Stimulated activated CD4-positive, alpha-beta T cell treated with anti-CD3 and anti-CD28 coated beads, Interleukin-12 subunit alpha, Interleukin-12 subunit beta, amount 100 ng/mL, for 4 hours (primary cell): ENCODE data around the gene KDF1.
A peak's percentile ranks its signal among the peaks of the same experiment; 100 is the strongest.
"Not testable (repeated sequence)": the region's sequence is repeated elsewhere in the genome, so short reads cannot be mapped to it uniquely, and the experiment has no call there.

Source experiments
- DNase-seq: peaks from one replicate; pipeline ENCODE4 v3.0.0-alpha.2; 2020

The KDF1 gene

GRCh38 chr1:26994020-26994786, 33.9 kb upstream of the KDF1 start:
- peak; percentile 25 for DNase-seq

DNA sequence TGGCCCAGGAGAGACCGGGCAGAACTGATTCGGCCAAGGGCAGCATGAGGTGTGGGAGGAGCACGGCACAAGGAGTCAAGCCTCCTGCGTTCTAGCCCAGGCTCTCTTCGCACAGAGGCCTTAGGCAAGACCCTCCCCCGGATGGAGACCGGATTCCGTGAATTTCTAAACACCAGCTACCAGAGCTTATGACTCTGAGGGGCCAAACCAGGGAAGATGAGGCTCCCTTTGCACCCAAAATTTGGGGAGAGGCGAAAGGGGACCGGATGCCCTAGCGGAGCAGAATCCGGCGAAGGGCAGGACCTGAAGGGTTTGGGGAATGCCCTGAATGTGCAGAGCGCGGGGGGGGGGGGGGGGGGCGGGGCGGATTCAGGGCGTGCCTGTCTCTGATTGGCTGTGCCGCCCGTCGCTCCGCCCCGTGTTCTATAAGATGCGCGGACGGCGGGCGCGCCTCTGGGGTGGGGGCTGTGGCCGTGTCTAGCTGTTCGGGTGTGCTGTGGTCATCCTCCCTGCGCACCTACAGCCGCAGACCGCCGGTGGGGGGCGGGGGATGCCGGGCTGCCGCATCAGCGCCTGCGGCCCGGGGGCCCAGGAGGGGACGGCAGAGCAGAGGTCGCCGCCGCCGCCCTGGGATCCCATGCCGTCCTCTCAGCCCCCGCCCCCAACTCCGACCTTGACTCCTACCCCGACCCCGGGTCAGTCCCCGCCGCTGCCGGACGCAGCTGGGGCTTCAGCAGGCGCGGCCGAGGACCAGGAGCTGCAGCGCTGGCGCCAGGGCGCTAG, 33.2 kb upstream of the KDF1 start, which contains the start of gene TRNP1:
Gene TRNP1, plus strand, starts transcription at position 456 of the 783 bp plus-strand sequence. Its CDS starts 95 bp downstream, at position 551.
- DNase-seq: peak; percentile 72

DNA sequence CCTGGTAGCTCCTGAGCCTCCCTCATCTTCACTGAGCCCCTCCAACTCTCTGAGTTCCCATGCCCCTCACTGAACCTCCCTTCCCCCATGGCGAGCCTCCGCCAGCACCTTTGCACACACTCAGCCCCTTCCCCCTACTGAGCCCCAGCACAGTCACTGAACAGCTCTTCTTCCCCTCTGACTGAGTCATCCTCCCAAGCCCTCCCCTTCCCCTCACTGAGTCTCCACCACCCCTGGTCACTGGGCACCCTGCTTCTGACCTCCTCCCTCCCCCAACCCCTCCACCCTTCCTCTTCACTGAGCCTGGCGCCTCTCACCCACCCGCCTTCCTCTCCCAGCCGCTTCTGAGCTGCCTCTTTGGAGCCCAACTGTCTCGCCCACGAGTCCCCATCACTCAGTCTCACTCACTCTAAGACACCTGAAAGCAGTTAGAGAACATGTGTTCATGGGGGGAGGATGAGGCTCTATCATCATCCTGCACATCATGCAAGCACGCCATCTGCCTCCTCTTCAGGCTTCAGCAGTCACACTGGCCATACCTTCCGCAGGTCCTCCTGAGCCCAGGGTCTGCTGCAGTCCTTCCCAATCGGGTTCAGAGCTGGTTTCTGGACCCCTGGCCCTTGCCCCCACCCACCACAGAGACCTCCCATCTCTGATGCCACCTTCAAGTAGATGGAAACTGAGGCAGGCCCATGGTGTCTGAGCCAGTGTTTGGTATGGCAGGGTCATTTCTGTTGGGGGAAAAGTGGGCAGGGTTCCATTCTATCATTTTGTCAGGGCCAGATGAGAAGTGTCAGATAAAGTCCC, 31.2 kb upstream of the KDF1 start:
- DNase-seq: peak; percentile 2

DNA sequence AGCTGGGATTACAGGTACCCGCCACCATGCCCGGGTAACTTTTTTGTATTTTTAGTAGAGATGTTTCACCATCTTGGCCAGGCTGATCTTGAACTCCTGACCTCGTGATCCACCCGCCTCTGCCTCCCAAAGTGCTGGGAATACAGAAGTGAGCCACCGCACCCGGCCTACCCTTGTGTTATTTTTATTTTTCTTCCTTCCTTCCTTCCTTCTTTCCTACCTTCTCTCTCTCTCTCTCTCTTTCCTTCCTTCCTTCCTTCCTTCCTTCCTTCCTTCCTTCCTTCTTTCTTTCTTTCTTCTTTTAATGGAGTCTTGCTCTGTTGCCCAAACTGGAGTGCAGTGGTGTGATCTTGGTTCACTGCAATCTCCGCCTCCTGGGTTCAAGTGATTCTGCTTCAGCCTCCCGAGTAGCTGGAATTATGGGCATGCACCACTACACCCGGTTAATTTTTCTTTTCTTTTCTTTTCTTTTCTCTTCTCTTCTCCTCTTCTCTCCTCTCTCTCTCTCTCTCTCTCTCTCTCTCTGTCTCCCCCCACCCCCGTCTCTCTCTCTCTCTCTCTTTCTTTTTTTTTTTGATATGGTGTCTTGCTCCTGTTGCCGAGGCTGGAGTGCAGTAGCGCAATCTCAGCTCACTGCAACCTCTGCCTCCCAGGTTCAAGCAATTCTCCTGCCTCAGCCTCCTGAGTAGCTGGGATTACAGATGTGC, 29.3 kb upstream of the KDF1 start:
- DNase-seq: not testable (repeated sequence)

GRCh38 chr1:26986658-26987057, 26.4 kb upstream of the KDF1 start:
- no peak for DNase-seq

DNA sequence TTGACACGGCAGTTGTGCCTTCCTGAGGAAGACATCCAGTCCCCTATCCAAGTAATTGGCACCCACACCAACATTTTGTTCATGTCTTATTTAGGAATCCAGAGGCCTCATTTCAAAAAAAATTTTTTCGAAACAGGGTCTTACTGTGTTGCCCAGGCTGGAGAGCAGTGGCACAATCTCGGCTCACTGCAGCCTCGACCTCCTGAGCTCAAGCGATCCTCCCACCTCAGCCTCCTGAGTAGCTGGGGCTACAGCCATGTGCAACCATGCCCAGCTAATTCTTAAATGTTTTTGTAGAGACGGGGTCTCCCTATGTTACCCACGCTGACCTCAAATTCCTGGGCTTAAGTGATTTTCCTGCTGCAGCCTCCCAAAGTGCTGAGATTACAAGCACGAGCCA, 24.0 kb upstream of the KDF1 start:
- DNase-seq: no peak

GRCh38 chr1:26983863-26984262, 23.6 kb upstream of the KDF1 start:
- DNase-seq: no peak

DNA sequence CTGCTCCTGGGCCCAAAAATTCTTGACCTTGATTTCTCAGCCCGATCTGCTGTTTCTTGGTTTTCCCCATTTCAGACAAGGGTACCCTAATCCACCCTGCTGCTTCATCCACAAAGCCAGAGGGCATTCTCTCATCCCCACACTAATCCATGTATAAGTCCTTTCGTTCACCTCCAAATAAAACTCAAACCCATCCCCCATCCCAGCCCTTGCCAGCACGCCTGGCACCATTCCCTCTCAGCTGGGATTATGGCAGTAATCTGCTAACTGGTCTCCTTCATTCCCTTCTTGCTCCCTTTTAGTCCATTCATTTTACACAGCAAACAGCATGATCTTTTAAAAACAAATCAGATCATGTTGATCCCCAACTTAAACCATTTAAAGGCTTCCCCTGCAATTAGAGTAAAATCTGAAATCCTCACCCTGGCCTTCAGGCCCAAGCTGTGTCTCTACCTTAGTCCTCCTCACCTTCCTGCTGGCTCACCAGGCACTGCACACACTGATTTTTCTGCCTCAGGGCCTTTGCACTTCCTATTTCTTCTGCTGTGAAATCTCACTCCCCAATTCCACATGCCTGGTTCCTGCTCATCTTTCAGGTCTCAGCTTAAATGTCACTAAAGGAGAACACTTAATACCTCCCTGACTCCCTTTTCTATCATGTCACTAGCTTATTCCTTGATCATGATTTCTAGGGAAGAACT, 21.0 kb upstream of the KDF1 start:
- no peak for DNase-seq

- no peak for DNase-seq
Observed at GRCh38 chr1:26978901-26979300, 18.6 kb upstream of the KDF1 start.

GRCh38 chr1:26976621-26977510, 16.6 kb upstream of the KDF1 start:
- DNase-seq: no peak

- no peak for DNase-seq
Observed at GRCh38 chr1:26972821-26973220, 12.6 kb upstream of the KDF1 start.

DNA sequence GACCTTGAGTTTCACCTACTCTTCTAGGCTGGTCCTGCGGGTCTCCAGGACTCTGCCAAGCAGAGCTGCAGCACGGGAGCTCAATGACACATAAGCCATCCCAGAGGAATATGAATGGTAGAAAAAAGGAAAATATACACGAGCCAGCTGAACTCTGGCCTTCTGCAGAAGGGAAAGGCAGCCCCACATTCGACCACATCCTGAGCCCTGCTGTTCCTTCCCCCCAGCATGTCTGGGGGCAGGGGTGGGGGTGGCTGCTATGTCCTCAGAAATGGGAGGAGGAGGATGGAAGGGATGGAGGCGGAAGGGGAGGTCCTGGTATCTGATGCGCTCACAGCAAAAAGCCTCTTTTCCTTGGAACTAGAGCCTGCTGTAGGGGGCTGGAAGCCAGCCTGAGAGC, 12.1 kb upstream of the KDF1 start:
- DNase-seq: no peak

GRCh38 chr1:26971590-26971989, 11.3 kb upstream of the KDF1 start:
- DNase-seq: no peak

DNA sequence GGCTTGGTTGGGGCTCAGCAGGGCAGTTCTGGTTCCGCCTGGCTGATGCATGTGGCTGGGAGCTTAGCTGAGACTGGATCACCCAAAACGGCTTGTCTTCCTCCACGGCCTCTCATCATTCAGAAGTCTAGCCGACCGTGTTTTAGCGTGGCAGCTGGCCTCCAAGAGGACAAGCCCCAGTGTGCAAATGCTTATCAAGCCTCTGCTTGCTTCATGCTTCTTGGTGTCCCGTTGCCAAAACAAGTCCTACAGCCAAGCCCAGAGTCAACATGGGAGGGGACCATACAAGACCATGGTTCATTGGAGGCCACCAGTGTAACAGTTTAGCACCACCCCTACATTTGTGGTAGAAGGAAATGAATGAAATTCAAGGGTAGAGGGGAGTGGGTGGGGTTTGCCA, 10.5 kb upstream of the KDF1 start:
- no peak for DNase-seq

GRCh38 chr1:26965628-26966027, 5.4 kb upstream of the KDF1 start:
- DNase-seq: no peak

DNA sequence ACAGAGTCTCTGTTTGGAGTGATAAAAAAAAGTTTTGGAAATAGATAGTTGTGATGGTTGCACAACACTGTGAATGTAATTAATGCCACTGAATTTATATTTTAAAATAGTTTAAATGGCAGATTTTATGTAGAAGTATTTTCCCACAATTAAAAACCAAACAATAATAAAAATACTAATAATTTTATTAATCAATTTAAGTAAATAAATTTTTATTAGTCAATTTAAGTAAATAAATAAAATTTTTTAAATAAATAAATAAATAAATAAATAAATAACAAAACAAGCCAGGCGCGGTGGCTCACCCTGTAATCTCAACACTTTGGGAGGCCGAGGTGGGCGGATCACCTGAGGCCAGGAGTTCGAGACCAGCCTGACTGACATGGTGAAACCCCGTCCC, 4.9 kb upstream of the KDF1 start:
- no peak for DNase-seq

GRCh38 chr1:26961826-26962225, 1.6 kb upstream of the KDF1 start:
- no peak for DNase-seq

DNA sequence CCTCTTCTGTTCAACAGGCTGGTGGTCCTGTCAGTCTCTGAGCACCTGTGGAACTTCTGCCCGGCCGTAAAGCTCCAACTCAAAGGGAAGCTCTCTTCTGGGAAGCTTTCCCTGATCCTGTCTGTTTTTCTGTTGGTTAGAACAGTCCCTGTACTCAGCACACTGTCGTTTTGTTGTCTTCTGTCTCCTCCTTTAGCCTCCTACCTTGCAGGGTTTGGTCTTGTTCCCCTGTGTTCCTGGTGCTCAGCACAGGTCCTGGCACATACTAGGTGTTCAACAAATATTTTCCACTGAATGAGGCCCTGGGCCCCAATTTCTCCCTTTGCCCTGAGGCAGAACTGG, 328 bp upstream of the KDF1 start:
- no peak for DNase-seq

DNA sequence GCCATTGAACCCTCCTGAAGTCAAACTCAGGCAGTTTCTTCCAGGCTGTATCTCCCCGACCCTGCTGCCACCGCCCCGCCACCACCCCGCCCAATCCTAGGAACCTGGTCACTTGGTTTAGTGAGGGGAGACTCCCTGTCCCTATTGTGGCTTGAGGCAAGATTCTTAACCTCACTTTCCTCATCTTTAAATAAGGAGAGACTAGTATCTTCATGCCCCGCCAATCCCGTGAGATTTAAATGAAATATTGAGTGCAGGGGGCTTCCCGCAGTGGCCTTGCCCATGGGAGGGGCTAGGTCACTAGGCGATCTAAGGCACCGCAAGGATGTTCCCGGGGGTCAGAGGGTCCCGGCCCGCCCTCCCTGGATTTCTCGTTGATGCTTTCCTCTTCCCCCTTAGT, 998 bp downstream of the KDF1 start:
- DNase-seq: no peak

- DNase-seq: no peak
Observed at GRCh38 chr1:26957306-26957705, 3.0 kb downstream of the KDF1 start.

GRCh38 chr1:26956321-26956720, 3.9 kb downstream of the KDF1 start:
- no peak for DNase-seq
